ENCODE results near the gene PIGZ. TPM values are rescaled to one million over a fixed set of nuclear protein-coding genes. Genes with fewer than 3 reads are reported as not detected.

The PIGZ gene
- total RNA-seq, 2 donors from 2014 or later: 63.7 to 126 TPM

DNA sequence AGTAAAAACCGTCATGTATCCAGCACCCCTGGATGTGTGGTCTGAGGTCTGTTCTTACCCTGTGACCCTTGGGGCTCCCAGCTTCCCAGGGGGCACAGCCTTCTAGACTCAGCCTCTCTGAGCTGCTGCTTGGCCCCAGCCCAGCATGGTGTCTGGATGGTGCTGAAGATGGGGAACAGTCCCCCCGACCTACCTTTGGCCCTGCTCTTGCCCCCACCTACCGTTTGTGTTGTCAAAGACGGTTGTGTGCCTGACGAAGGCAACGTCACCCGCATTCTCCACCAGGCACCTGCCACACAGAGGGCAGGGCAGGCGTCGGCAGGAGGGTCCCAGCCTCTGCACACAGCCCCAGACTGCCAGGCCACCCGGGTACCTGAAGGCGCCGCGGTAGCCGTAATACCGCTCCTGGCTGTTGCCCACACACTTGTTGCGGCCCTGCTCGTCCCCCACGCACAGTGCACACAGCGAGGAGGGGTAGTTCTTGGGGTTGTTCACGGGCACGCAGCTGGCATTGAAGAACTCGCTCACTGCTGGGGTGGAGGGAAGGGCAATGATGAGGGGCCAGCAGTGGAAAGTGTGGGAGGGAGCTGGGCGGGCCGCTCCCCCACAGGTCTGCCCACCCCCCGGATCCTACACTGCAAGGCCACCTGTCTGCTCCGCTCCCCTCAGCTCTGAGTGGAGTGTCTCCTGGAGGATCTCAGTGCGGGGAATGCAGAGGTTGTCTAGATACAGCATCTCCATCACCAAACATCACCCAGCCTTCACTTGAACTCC, 40.0 kb upstream of the PIGZ start:
- no peak overlapping the region for H3K4me3 ChIP-seq
- no peak for DNase-seq
- TF ChIP-seq CTCF (IDR thresholded peaks at IDR 0.05): no peak
- intact Hi-C loops (cut with DNase I): loop anchor here (10.0 kb wide), 1 partner anchor 506 kb away; no protein-coding TSS in a partner anchor
- H3K36me3 ChIP-seq: no peaks in the 10 kb centered on the region
- no peaks in the 10 kb centered on the region for H3K4me1 ChIP-seq
- no peak overlapping the region for H3K9ac ChIP-seq (ENCODE audit: low read depth in 2 of 2, low read length in 2 of 2)
- H3K27me3 ChIP-seq: no peaks in the 10 kb centered on the region
- H3K27ac ChIP-seq: no peak overlapping the region
- no peaks in the 10 kb centered on the region for H3K9me3 ChIP-seq

- no peak for DNase-seq
- no peaks in the 10 kb centered on the region for H3K27me3 ChIP-seq
- H3K4me1 ChIP-seq: no peaks in the 10 kb centered on the region
- no peak overlapping the region for H3K27ac ChIP-seq
- no peaks in the 10 kb centered on the region for H3K9me3 ChIP-seq
- H3K36me3 ChIP-seq: no peaks in the 10 kb centered on the region
- no peak for TF ChIP-seq CTCF (IDR thresholded peaks at IDR 0.05)
- H3K4me3 ChIP-seq: no peak overlapping the region
- intact Hi-C loops (cut with DNase I): loop anchor here (10.0 kb wide), 1 partner anchor 507 kb away; no protein-coding TSS in a partner anchor
- no peak overlapping the region for H3K9ac ChIP-seq (ENCODE audit: low read depth in 2 of 2, low read length in 2 of 2)
These were observed 39.3 kb upstream of the PIGZ start for GRCh38 chr3:197007953-197008352.

GRCh38 chr3:197007296-197007940, 38.8 kb upstream of the PIGZ start:
- Histone ChIP-seq H3K36me3 (no peaks in the 10 kb centered on the region), H3K9me3 (no peaks in the 10 kb centered on the region), H3K27me3 (no peaks in the 10 kb centered on the region), H3K4me1 (no peaks in the 10 kb centered on the region), H3K27ac (no peak overlapping the region), H3K9ac (ENCODE audit: low read depth in 2 of 2, low read length in 2 of 2) (no peak overlapping the region), H3K4me3 (no peak overlapping the region)
- no peak for DNase-seq
- TF ChIP-seq CTCF (IDR thresholded peaks at IDR 0.05): no peak
- intact Hi-C loops (cut with DNase I): loop anchor here (10.0 kb wide), 1 partner anchor 507 kb away; no protein-coding TSS in a partner anchor

DNA sequence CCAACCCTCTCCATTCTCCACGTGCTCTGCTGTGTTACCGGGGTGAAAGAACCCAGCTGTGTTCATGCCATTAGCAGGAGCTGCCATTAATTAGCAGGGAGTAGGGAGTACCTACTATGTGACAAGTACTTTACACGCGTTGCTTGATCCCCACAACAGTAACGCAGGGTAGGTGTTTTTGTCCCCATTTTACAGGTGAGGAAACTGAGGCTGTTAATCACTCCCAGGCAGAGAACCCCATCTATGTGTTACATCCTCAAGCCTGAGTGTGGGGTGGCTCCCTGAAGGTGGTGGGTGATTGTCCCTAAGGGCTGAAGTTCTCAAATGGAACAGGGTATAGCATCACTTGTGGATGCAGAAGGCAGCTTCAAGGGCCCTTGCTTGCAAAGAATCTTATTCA, 38.2 kb upstream of the PIGZ start:
- no peak for TF ChIP-seq CTCF (IDR thresholded peaks at IDR 0.05)
- intact Hi-C loops (cut with DNase I): loop anchor here (10.0 kb wide), 1 partner anchor 508 kb away; no protein-coding TSS in a partner anchor
- Histone ChIP-seq H3K4me3 (no peak overlapping the region), H3K27ac (no peak overlapping the region), H3K27me3 (no peaks in the 10 kb centered on the region), H3K4me1 (no peaks in the 10 kb centered on the region), H3K9me3 (no peaks in the 10 kb centered on the region), H3K9ac (ENCODE audit: low read depth in 2 of 2, low read length in 2 of 2) (no peak overlapping the region), H3K36me3 (no peaks in the 10 kb centered on the region)
- DNase-seq: no peak

DNA sequence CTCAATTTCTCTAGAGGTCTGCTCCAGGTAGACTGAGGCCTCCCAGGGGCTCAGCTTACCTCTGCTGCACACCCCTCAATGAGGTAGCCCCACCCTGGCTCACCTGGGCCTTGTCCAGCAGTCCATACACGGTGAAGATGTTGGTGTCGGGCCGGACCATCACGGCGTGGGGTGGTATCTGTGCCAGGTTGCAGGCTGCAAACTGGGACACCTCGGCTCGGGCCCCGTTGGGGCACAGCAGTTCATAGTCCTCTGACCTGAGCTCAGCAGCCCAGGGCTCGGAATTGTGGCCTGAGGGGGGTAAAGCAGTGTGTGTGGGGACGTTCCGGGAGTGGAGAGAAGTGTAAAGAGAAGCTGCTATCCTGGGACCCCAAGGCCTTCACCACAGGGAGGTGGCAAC, 37.8 kb upstream of the PIGZ start:
- H3K4me1 ChIP-seq: no peaks in the 10 kb centered on the region
- H3K27me3 ChIP-seq: no peaks in the 10 kb centered on the region
- no peak overlapping the region for H3K27ac ChIP-seq
- TF ChIP-seq CTCF (IDR thresholded peaks at IDR 0.05): no peak
- intact Hi-C loops (cut with DNase I): loop anchor here (10.0 kb wide), 1 partner anchor 508 kb away; no protein-coding TSS in a partner anchor
- no peak for DNase-seq
- H3K36me3 ChIP-seq: no peaks in the 10 kb centered on the region
- no peak overlapping the region for H3K4me3 ChIP-seq
- H3K9ac ChIP-seq (ENCODE audit: low read depth in 2 of 2, low read length in 2 of 2): no peak overlapping the region
- H3K9me3 ChIP-seq: no peaks in the 10 kb centered on the region
